PC-3 (cell line): ENCODE results near the gene MAP6. TPM values are rescaled to one million over a fixed set of nuclear protein-coding genes. Genes with fewer than 3 reads are reported as not detected.
A peak's percentile ranks its signal among the peaks of the same experiment; 100 is the strongest.

Source experiments
- ATAC-seq: fragments of 200-7000 bp; cut with Tn5 transposase; 2 replicates; pipeline ENCODE4 v1.9.1; 2020; ENCODE audit warnings: mild to moderate bottlenecking, moderate library complexity
- BruUV-seq: library from RNA; stranded (reverse); fragments of 400-500 nt; replicated peaks from 2 replicates; lab custom pipeline; 2021; lab: Mats Ljungman, UMichigan
- CTCF ChIA-PET: fragments of 300-600 bp; sonication (Branson Sonifier 250); formaldehyde crosslinking; loops from one replicate; lab custom pipeline; 2022; ENCODE audit warnings: antibody characterized with exemption; lab: Charles Lee
- POLR2A ChIA-PET: fragments of 300-600 bp; sonication (Branson Sonifier 250); formaldehyde crosslinking; loops from one replicate; lab custom pipeline; 2022; ENCODE audit warnings: antibody characterized with exemption; ENCODE audit not compliant: unreplicated experiment; lab: Charles Lee
- DNase-seq: peaks from one replicate; pipeline ENCODE4 v3.0.0-alpha.2; 2015
- H2AFZ ChIP-seq: fragments of 300-600 bp; sonication (generic); 2 replicates; pipeline ENCODE4 v1.6.0; 2016; ENCODE audit warnings: antibody characterized with exemption, low read length
- H3F3A ChIP-seq: fragments of 300-600 bp; sonication (generic); one replicate; pipeline ENCODE4 v1.6.0; 2017; ENCODE audit warnings: antibody characterized with exemption, low read length, control low read depth, mild to moderate bottlenecking; ENCODE audit not compliant: unreplicated experiment
- H3K27ac ChIP-seq: fragments of 300-600 bp; sonication (generic); 2 replicates; pipeline ENCODE4 v1.5.1; 2016; ENCODE audit warnings: mild to moderate bottlenecking, low read length
- H3K27me3 ChIP-seq: fragments of 300-600 bp; sonication (generic); 2 replicates; pipeline ENCODE4 v1.6.1; 2016; ENCODE audit warnings: low read length, mixed read lengths
- H3K36me3 ChIP-seq: fragments of 300-600 bp; sonication (generic); 2 replicates; pipeline ENCODE4 v1.6.1; 2016; ENCODE audit warnings: low read depth, mixed run types, low read length, mixed read lengths
- H3K4me1 ChIP-seq: fragments of 300-600 bp; sonication (generic); 2 replicates; pipeline ENCODE4 v1.5.1; 2016; ENCODE audit warnings: low read length; ENCODE audit not compliant: insufficient read depth
- H3K4me2 ChIP-seq: fragments of 300-600 bp; sonication (generic); 2 replicates; pipeline ENCODE4 v1.6.0; 2016; ENCODE audit warnings: low read length
- H3K4me3 ChIP-seq: fragments of 300-600 bp; sonication (generic); 2 replicates; pipeline ENCODE4 v1.5.1; 2016; ENCODE audit warnings: mild to moderate bottlenecking, low read length, mixed read lengths
- H3K79me2 ChIP-seq: fragments of 300-600 bp; sonication (generic); 2 replicates; pipeline ENCODE4 v1.6.1; 2017; ENCODE audit warnings: low read length, mixed read lengths
- H3K9ac ChIP-seq: fragments of 300-600 bp; sonication (generic); 2 replicates; pipeline ENCODE4 v1.6.0; 2016; ENCODE audit warnings: mild to moderate bottlenecking, low read length
- H3K9me2 ChIP-seq: fragments of 300-600 bp; sonication (generic); replicated peaks from 2 replicates; pipeline ENCODE4 v1.6.1; 2016; ENCODE audit warnings: mixed run types, low read length, mixed read lengths
- H3K9me3 ChIP-seq: fragments of 300-600 bp; sonication (generic); 2 replicates; pipeline ENCODE4 v1.6.1; 2016; ENCODE audit warnings: low read length, mixed read lengths
- H4K20me1 ChIP-seq: fragments of 300-600 bp; sonication (generic); 2 replicates; pipeline ENCODE4 v1.6.1; 2016; ENCODE audit warnings: low read length, mixed read lengths
- CTCF ChIP-seq: fragments of 300-600 bp; sonication (generic); conservative IDR thresholded peaks from 2 replicates; pipeline ENCODE4 v1.5.1; 2017; ENCODE audit warnings: antibody characterized with exemption, low read depth, mild to moderate bottlenecking, low read length
- EZH2 ChIP-seq: fragments of 300-600 bp; sonication (generic); IDR thresholded peaks from one replicate; pipeline ENCODE4 v1.6.1; 2017; ENCODE audit warnings: antibody characterized with exemption, mild to moderate bottlenecking, low read length; ENCODE audit not compliant: unreplicated experiment
- EZH2phosphoT487 ChIP-seq: fragments of 300-600 bp; sonication (generic); IDR thresholded peaks from 2 replicates; pipeline ENCODE4 v1.6.1; 2018; ENCODE audit warnings: mild to moderate bottlenecking, antibody characterized with exemption, low read length, borderline replicate concordance
- intact Hi-C: fragments of 100-400 bp; cut with micrococcal nuclease; formaldehyde crosslinking; loops from 2 replicates; pipeline ENCODE4 v1.9.0; 2023
- total RNA-seq: library from RNA; depleted of rRNA; stranded (reverse); fragments of >200 nt; gene quantifications from 2 replicates; pipeline ENCODE4 v1.2.3, GENCODE V29; 2014

Gene MAP6
- total RNA-seq, 1 experiment from 2014 or later: 0.47 TPM

- Histone ChIP-seq H3K27ac (no peak overlapping the region), H3K9ac (no peak overlapping the region), H4K20me1 (no peaks in the 10 kb centered on the region), H2AFZ (no peak overlapping the region), H3K4me1 (no peaks in the 10 kb centered on the region), H3K4me3 (no peak overlapping the region), H3K4me2 (no peak overlapping the region), H3F3A (no peaks in the 10 kb centered on the region), H3K79me2 (no peaks in the 10 kb centered on the region), H3K36me3 (peaks cover 23% of the 10 kb centered on the region; the same call in 1 of the 2 replicates), H3K9me3 (no peaks in the 10 kb centered on the region), H3K27me3 (no peaks in the 10 kb centered on the region), H3K9me2 (no peaks in the 10 kb centered on the region)
- no TSS peak for BruUV-seq
- no peak for ATAC-seq
- ChIA-PET POLR2A (interaction anchor here (0.5 kb wide), 1 partner anchor 12 kb away, joined by 3 read pairs; no protein-coding TSS in a partner anchor), CTCF (interaction anchor here (1.5 kb wide), 1 partner anchor 38 kb away, joined by 3 read pairs; no protein-coding TSS in a partner anchor)
- TF ChIP-seq EZH2phosphoT487 (no peak), CTCF (peak; percentile 24; the same call in 1 of the 2 replicates), EZH2 (no peak)
- no peak for DNase-seq
- intact Hi-C loops: no loop called here
Observed at GRCh38 chr11:75574698-75575602, 93.9 kb downstream of the MAP6 start.

GRCh38 chr11:75572744-75573143, 96.1 kb downstream of the MAP6 start:
- H3K4me2 ChIP-seq: no peak overlapping the region
- H3K36me3 ChIP-seq: peaks cover 39% of the 10 kb centered on the region; the same call in 1 of the 2 replicates
- TF ChIP-seq EZH2phosphoT487: no peak
- TF ChIP-seq EZH2: no peak
- TF ChIP-seq CTCF: no peak
- CTCF ChIA-PET: no interaction called here
- BruUV-seq: no TSS peak
- no peaks in the 10 kb centered on the region for H4K20me1 ChIP-seq
- POLR2A ChIA-PET: no interaction called here
- no peaks in the 10 kb centered on the region for H3K9me2 ChIP-seq
- no peak for ATAC-seq
- H3K4me1 ChIP-seq: no peaks in the 10 kb centered on the region
- H3K9me3 ChIP-seq: no peaks in the 10 kb centered on the region
- H3K27me3 ChIP-seq: no peaks in the 10 kb centered on the region
- H3K4me3 ChIP-seq: no peak overlapping the region
- H3K27ac ChIP-seq: no peak overlapping the region
- no peak for DNase-seq
- H3F3A ChIP-seq: no peaks in the 10 kb centered on the region
- no peak overlapping the region for H2AFZ ChIP-seq
- H3K79me2 ChIP-seq: peaks cover under 1% of the 10 kb centered on the region; the same call in 1 of the 2 replicates
- H3K9ac ChIP-seq: no peak overlapping the region
- intact Hi-C loops: no loop called here

GRCh38 chr11:75571625-75572024, 97.2 kb downstream of the MAP6 start:
- DNase-seq (no peak), ATAC-seq (no peak)
- no peaks in the 10 kb centered on the region for H3K9me3 ChIP-seq
- peaks cover 47% of the 10 kb centered on the region; the same call in 1 of the 2 replicates for H3K36me3 ChIP-seq
- no peaks in the 10 kb centered on the region for H3K4me1 ChIP-seq
- TF ChIP-seq EZH2phosphoT487 (no peak), EZH2 (no peak)
- CTCF ChIA-PET: interaction anchor here (0.6 kb wide), 1 partner anchor 11 kb away, joined by 4 read pairs; no protein-coding TSS in a partner anchor
- no TSS peak for BruUV-seq
- H4K20me1 ChIP-seq: no peaks in the 10 kb centered on the region
- H3K9ac ChIP-seq: no peak overlapping the region
- no peaks in the 10 kb centered on the region for H3K27me3 ChIP-seq
- no peak overlapping the region for H3K27ac ChIP-seq
- no peak overlapping the region for H3K4me3 ChIP-seq
- no peaks in the 10 kb centered on the region for H3K9me2 ChIP-seq
- no peaks in the 10 kb centered on the region for H3F3A ChIP-seq
- POLR2A ChIA-PET: no interaction called here
- H3K4me2 ChIP-seq: no peak overlapping the region
- no peak overlapping the region for H2AFZ ChIP-seq
- H3K79me2 ChIP-seq: peaks cover 10% of the 10 kb centered on the region
- intact Hi-C loops: no loop called here
